Liver (tissue), 9 donors: ENCODE data around the gene CPS1. TPM values are rescaled to one million over a fixed set of nuclear protein-coding genes. Genes with fewer than 3 reads are reported as not detected.

ENCODE experiments used
- DNase-seq: peaks from one replicate; pipeline ENCODE4 v3.0.0-alpha.2; 2017; ENCODE audit warnings: low spot score
- H3K27ac ChIP-seq, 2 donors: one replicate each; pipeline ENCODE4 v1.7.0; 2013; ENCODE audit warnings: inconsistent platforms in 2 of 2, low read length in 2 of 2, control low read depth in 1 of 2, low read depth in 1 of 2, mild to moderate bottlenecking in 1 of 2
- H3K27me3 ChIP-seq, 4 donors: one replicate each; pipeline versions ENCODE4 v1.6.1 to v1.7.0; 2013; ENCODE audit warnings: low read length in 3 of 4, inconsistent platforms in 1 of 4, mild to moderate bottlenecking in 1 of 4, moderate library complexity in 1 of 4; ENCODE audit not compliant: control insufficient read depth in 4 of 4, insufficient read depth in 4 of 4
- H3K36me3 ChIP-seq, 4 donors: one replicate each; pipeline versions ENCODE4 v1.6.1 to v1.7.0; 2013; ENCODE audit warnings: low read length in 3 of 4, mild to moderate bottlenecking in 3 of 4, low read depth in 1 of 4, moderate library complexity in 1 of 4; ENCODE audit not compliant: control insufficient read depth in 4 of 4, insufficient read depth in 3 of 4
- H3K4me1 ChIP-seq, 4 donors: one replicate each; pipeline versions ENCODE4 v1.6.1 to v1.7.0; 2013; ENCODE audit warnings: low read length in 3 of 4, mild to moderate bottlenecking in 3 of 4, moderate library complexity in 1 of 4; ENCODE audit not compliant: control insufficient read depth in 4 of 4, insufficient read depth in 4 of 4
- H3K4me3 ChIP-seq, 3 donors: one replicate each; pipeline versions ENCODE4 v1.6.1 to v1.7.0; 2013; ENCODE audit warnings: low read length in 3 of 3, control low read depth in 1 of 3, low read depth in 1 of 3, mild to moderate bottlenecking in 1 of 3
- H3K9ac ChIP-seq, 2 donors: one replicate each; pipeline ENCODE4 v1.7.0; 2013; ENCODE audit warnings: low read length in 2 of 2, mild to moderate bottlenecking in 2 of 2, moderate library complexity in 2 of 2, control low read depth in 1 of 2, low read depth in 1 of 2
- H3K9me3 ChIP-seq, 4 donors: one replicate each; pipeline versions ENCODE4 v1.6.1 to v1.7.0; 2013; ENCODE audit warnings: low read length in 3 of 4; ENCODE audit not compliant: control insufficient read depth in 4 of 4
- ATF3 ChIP-seq: IDR thresholded peaks from 2 replicates; pipeline ENCODE4 v1.6.1; 2016; ENCODE audit warnings: antibody characterized with exemption
- CTCF ChIP-seq: fragments of 150-350 bp; IDR thresholded peaks from 2 replicates; pipeline ENCODE4 v1.5.1; 2017; ENCODE audit warnings: improper control_type of control experiment, low read depth, low read length; ENCODE audit not compliant: missing input control
- EGR1 ChIP-seq, 2 donors: IDR thresholded peaks; 2 replicates each; pipeline ENCODE4 v1.6.1; 2016 to 2018; ENCODE audit warnings: antibody characterized with exemption in 2 of 2, low read depth in 2 of 2
- FOXA1 ChIP-seq: IDR thresholded peaks from 2 replicates; pipeline ENCODE4 v1.6.1; 2016; ENCODE audit warnings: antibody characterized with exemption
- FOXA2 ChIP-seq: IDR thresholded peaks from 2 replicates; pipeline ENCODE4 v1.6.1; 2016; ENCODE audit warnings: antibody characterized with exemption
- GABPA ChIP-seq, 2 donors: IDR thresholded peaks in 1 of 2; conservative IDR thresholded peaks in 1 of 2; 2 replicates each; pipeline ENCODE4 v1.6.1; 2016; ENCODE audit warnings: antibody characterized with exemption in 2 of 2, mild to moderate bottlenecking in 1 of 2, moderate library complexity in 1 of 2
- HNF4A ChIP-seq, 2 donors: conservative IDR thresholded peaks; 2 replicates each; pipeline ENCODE4 v1.6.1; 2016; ENCODE audit warnings: antibody characterized with exemption in 2 of 2, mild to moderate bottlenecking in 2 of 2
- HNF4G ChIP-seq: IDR thresholded peaks from 2 replicates; pipeline ENCODE4 v1.6.1; 2016; ENCODE audit warnings: antibody characterized with exemption
- JUND ChIP-seq, 2 donors: IDR thresholded peaks; 2 replicates each; pipeline ENCODE4 v1.6.1; 2016; ENCODE audit warnings: antibody characterized with exemption in 2 of 2
- MAX ChIP-seq: IDR thresholded peaks from 2 replicates; pipeline ENCODE4 v1.6.1; 2016; ENCODE audit warnings: antibody characterized with exemption
- NR2F2 ChIP-seq: IDR thresholded peaks from 2 replicates; pipeline ENCODE4 v1.6.1; 2016; ENCODE audit warnings: antibody characterized with exemption
- RAD21 ChIP-seq, 2 donors: IDR thresholded peaks; 2 replicates each; pipeline ENCODE4 v1.6.1; 2016; ENCODE audit warnings: antibody characterized with exemption in 2 of 2, mild to moderate bottlenecking in 2 of 2
- RXRA ChIP-seq, 2 donors: IDR thresholded peaks; 2 replicates each; pipeline ENCODE4 v1.6.1; 2017 to 2018; ENCODE audit warnings: antibody characterized with exemption in 2 of 2, mild to moderate bottlenecking in 1 of 2
- SP1 ChIP-seq: IDR thresholded peaks from 2 replicates; pipeline ENCODE4 v1.6.1; 2018; ENCODE audit warnings: antibody characterized with exemption, mild to moderate bottlenecking
- TAF1 ChIP-seq: conservative IDR thresholded peaks from 2 replicates; pipeline ENCODE4 v1.6.1; 2016; ENCODE audit warnings: antibody characterized with exemption, mild to moderate bottlenecking
- YY1 ChIP-seq: IDR thresholded peaks from 2 replicates; pipeline ENCODE4 v1.6.1; 2016; ENCODE audit warnings: antibody characterized with exemption, mild to moderate bottlenecking
- ZBTB33 ChIP-seq: IDR thresholded peaks from 2 replicates; pipeline ENCODE4 v1.6.1; 2016; ENCODE audit warnings: antibody characterized with exemption
- WGBS: extraction: QIAGEN DNeasy Blood & Tissue Kit; methylation state at CpG from one replicate; pipeline ENCODE4 v1.1.7; 2013; 5-methylcytosine and 5-hydroxymethylcytosine counted together
- polyA plus RNA-seq, 2 donors: library from polyadenylated mRNA; stranded (reverse) in 1 of 2; unstranded in 1 of 2; fragments of 200-250 nt in 1 of 2; fragments of >200 nt in 1 of 2; fragmentation: Nextera tagmentation in 1 of 2; extraction: Ambion mirVana in 1 of 2; gene quantifications; one replicate each; pipeline versions ENCODE4 v1.2.1 to v1.2.3, GENCODE V29; 2013 to 2015
- total RNA-seq, 2 donors: library from RNA; depleted of rRNA; stranded (reverse); fragments of >200 nt; gene quantifications; one replicate each; pipeline ENCODE4 v1.2.3, GENCODE V29; 2014
- TF ChIP-seq, protein P1 (sequence below): IDR thresholded peaks from 2 replicates; pipeline ENCODE4 v1.6.1; 2016; ENCODE audit warnings: antibody characterized with exemption, mild to moderate bottlenecking
- donor health status: healthy.
- donor health status: healthy.
- donor health status: healthy.
- donor health status: healthy.
- donor health status: healthy.

The CPS1 gene
- total RNA-seq (100 to 1,000 TPM; 651 to 930 TPM), polyA plus RNA-seq (100 to 1,000 TPM; 469 to 499 TPM)

- Histone ChIP-seq H3K9ac (peak within 1 kb of the TSS; percentile 63 to 92), H3K4me3 (peak within 1 kb of the TSS; percentile 66 to 92 (median 89)), H3K36me3 (peaks cover 0 to 3% (median 0%) of the 10 kb centered on the region in 4 donors), H3K9me3 (no peaks in the 10 kb centered on the region), H3K4me1 (peaks cover 0 to 23% (median 8%) of the 10 kb centered on the region in 4 donors), H3K27ac (peak within 1 kb of the TSS; percentile 15 to 76), H3K27me3 (no peaks in the 10 kb centered on the region)
- peak; percentile 40 for DNase-seq
- whole genome bisulfite sequencing: 34% methylated on average over 2 of the region's 2 CpGs
- no peak for TF ChIP-seq ATF3
- TF ChIP-seq FOXA2: peak; percentile 54
- peak; percentile 62 for TF ChIP-seq ZBTB33
- TF ChIP-seq HNF4G: no peak
- peak; percentile 98 for TF ChIP-seq TAF1
- peak; percentile 58 to 63 for TF ChIP-seq HNF4A (conservative IDR thresholded peaks at IDR 0.05)
- TF ChIP-seq EGR1 (IDR thresholded peaks at IDR 0.05; ENCODE audit: low read depth in 2 of 2): peak in 1 of 2 donors; percentile 70
- no peak for TF ChIP-seq NR2F2
- peak in 1 of 2 donors; percentile 19 for TF ChIP-seq GABPA (IDR thresholded peaks at IDR 0.05 in 1 of 2, conservative IDR thresholded peaks at IDR 0.05 in 1 of 2)
- peak; percentile 68 to 78 for TF ChIP-seq RXRA (IDR thresholded peaks at IDR 0.05)
- no peak for TF ChIP-seq CTCF
- peak; percentile 50 for TF ChIP-seq MAX
- TF ChIP-seq SP1: peak; percentile 71
- peak; percentile 43 to 63 for TF ChIP-seq RAD21 (IDR thresholded peaks at IDR 0.05)
- peak; percentile 98 for TF ChIP-seq YY1
- TF ChIP-seq, protein P1, sequence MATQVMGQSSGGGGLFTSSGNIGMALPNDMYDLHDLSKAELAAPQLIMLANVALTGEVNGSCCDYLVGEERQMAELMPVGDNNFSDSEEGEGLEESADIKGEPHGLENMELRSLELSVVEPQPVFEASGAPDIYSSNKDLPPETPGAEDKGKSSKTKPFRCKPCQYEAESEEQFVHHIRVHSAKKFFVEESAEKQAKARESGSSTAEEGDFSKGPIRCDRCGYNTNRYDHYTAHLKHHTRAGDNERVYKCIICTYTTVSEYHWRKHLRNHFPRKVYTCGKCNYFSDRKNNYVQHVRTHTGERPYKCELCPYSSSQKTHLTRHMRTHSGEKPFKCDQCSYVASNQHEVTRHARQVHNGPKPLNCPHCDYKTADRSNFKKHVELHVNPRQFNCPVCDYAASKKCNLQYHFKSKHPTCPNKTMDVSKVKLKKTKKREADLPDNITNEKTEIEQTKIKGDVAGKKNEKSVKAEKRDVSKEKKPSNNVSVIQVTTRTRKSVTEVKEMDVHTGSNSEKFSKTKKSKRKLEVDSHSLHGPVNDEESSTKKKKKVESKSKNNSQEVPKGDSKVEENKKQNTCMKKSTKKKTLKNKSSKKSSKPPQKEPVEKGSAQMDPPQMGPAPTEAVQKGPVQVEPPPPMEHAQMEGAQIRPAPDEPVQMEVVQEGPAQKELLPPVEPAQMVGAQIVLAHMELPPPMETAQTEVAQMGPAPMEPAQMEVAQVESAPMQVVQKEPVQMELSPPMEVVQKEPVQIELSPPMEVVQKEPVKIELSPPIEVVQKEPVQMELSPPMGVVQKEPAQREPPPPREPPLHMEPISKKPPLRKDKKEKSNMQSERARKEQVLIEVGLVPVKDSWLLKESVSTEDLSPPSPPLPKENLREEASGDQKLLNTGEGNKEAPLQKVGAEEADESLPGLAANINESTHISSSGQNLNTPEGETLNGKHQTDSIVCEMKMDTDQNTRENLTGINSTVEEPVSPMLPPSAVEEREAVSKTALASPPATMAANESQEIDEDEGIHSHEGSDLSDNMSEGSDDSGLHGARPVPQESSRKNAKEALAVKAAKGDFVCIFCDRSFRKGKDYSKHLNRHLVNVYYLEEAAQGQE: peak; percentile 91
- TF ChIP-seq JUND (IDR thresholded peaks at IDR 0.05): peak; percentile 75 to 77
- TF ChIP-seq FOXA1: peak; percentile 56
Measured at GRCh38 chr2:210556329-210556980, at the start of gene CPS1. Gene CPS1 (plus strand): TSS chr2:210556599. CDS start chr2:210556734, 135 bp downstream.
